Head of caudate nucleus (tissue), 42 donors: Measurements from ENCODE around the gene LEP.
"Not testable (repeated sequence)": the region's sequence is repeated elsewhere in the genome, so short reads cannot be mapped to it uniquely, and the experiment has no call there.

Experiments used
- DNase-seq, 42 donors: peaks; one replicate each; pipeline versions ENCODE4 v3.0.0 to v3.0.0-alpha.2; 2020 to 2021; ENCODE audit warnings: mixed read lengths in 7 of 42
- intact Hi-C: fragments of 100-400 bp; cut with DNase I; formaldehyde crosslinking; loops from one replicate; pipeline ENCODE4 v1.15.0; 2022

Gene LEP

GRCh38 chr7:128298004-128298403, 56.9 kb downstream of the LEP start:
- intact Hi-C loops, DNase-seq: not testable (repeated sequence)

GRCh38 chr7:128299109-128299607, 58.1 kb downstream of the LEP start:
- intact Hi-C loops = no loop called here
- DNase-seq = no peak

GRCh38 chr7:128302139-128302538, 61.1 kb downstream of the LEP start:
- no peak for DNase-seq
- intact Hi-C loops = no loop called here

GRCh38 chr7:128303133-128303532, 62.1 kb downstream of the LEP start:
- no peak for DNase-seq
- intact Hi-C loops = no loop called here

GRCh38 chr7:128303643-128304042, 62.6 kb downstream of the LEP start:
- DNase-seq = no peak
- intact Hi-C loops = no loop called here

GRCh38 chr7:128304212-128304611, 63.1 kb downstream of the LEP start:
- DNase-seq = peak in 10 of 42 donors; percentile 4 to 50 (median 15)

GRCh38 chr7:128307061-128307460, 66.0 kb downstream of the LEP start:
- DNase-seq = peak in 1 of 42 donors; percentile 30
- intact Hi-C loops = no loop called here

More at GRCh38 chr7:128304212-128304611, 63.1 kb downstream of the LEP start:
- intact Hi-C loops = no loop called here
